HG02884 (cell line): ENCODE measurements around the gene ALG12.

ENCODE experiments used
- ATAC-seq: cut with Tn5 transposase; IDR thresholded peaks from one replicate; pipeline ENCODE4 v1.9.1; 2021; ENCODE audit warnings: mild to moderate bottlenecking, moderate library complexity; ENCODE audit not compliant: unreplicated experiment

ALG12 gene

GRCh38 chr22:49917974-49918910, at the start of gene ALG12, which contains the start of gene CRELD2:
Gene ALG12, minus strand, starts transcription at chr22:49918438. Its CDS starts 4,673 bp downstream, at chr22:49913765.
Gene CRELD2, plus strand, starts transcription at chr22:49918634. Its CDS starts 136 bp downstream, at chr22:49918770.
- peak; percentile 92 for ATAC-seq

GRCh38 chr22:49967706-49968208, 49.5 kb upstream of the ALG12 start:
- no peak for ATAC-seq

DNA sequence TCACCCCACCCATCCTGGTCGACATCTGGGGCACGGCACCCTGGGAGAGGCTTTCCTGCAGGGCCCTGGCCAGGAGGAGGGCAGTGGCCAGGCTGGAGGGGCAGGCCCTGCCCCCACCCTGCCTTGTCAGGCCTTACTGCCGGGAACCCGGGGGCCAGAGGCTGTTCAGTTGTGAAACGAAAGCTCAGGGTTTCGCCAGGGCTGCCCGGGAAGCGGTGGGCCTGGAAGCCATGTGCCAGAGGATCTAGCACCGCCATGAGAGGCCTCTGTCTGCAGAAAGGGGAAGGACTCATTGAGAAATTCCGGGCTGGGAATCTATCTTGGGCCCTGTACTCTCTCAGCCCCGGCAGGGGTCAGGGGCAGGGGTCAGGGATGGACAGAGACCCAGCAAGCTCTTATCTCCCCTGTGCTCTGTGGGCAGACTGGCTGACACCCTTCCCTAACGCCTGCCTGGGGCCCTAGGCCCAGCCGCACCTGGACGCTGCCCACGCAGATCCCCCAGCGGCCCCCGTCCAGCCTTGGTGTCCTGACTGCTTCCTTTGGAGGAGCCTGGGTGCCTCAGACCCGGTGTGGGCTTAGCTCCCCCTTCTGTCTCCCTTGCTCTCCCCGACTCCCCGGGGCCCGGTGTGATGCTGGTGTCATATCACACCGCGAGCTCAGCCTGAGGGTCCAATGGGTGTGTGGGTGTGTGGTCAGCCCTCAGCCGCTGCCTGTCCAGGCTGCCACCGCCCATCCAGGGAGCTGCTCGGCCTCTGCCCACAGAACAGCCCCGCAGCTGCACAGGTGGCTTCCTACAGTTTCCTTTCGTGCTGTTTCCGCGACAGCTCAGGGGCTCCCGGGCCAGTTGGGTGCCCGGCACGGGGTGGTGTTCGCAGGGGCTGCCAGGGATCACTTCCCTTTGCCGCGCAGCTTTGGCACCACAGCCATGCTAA, 48.8 kb upstream of the ALG12 start:
- ATAC-seq = no peak

- ATAC-seq = no peak
Measured at GRCh38 chr22:49966041-49966773, 48.0 kb upstream of the ALG12 start.

- no peak for ATAC-seq
Measured at GRCh38 chr22:49965091-49966040, 47.1 kb upstream of the ALG12 start.

- no peak for ATAC-seq
Measured at GRCh38 chr22:49964136-49965090, 46.2 kb upstream of the ALG12 start.

GRCh38 chr22:49963647-49964026, 45.4 kb upstream of the ALG12 start:
- ATAC-seq = no peak

DNA sequence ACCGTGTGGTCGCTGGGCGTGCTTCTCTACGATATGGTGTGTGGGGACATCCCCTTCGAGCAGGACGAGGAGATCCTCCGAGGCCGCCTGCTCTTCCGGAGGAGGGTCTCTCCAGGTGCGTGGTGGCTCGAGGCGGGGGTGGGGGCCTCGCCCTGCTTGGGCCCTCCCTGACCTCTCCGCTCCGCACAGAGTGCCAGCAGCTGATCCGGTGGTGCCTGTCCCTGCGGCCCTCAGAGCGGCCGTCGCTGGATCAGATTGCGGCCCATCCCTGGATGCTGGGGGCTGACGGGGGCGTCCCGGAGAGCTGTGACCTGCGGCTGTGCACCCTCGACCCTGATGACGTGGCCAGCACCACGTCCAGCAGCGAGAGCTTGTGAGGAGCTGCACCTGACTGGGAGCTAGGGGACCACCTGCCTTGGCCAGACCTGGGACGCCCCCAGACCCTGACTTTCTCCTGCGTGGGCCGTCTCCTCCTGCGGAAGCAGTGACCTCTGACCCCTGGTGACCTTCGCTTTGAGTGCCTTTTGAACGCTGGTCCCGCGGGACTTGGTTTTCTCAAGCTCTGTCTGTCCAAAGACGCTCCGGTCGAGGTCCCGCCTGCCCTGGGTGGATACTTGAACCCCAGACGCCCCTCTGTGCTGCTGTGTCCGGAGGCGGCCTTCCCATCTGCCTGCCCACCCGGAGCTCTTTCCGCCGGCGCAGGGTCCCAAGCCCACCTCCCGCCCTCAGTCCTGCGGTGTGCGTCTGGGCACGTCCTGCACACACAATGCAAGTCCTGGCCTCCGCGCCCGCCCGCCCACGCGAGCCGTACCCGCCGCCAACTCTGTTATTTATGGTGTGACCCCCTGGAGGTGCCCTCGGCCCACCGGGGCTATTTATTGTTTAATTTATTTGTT, 44.8 kb upstream of the ALG12 start:
- no peak for ATAC-seq

DNA sequence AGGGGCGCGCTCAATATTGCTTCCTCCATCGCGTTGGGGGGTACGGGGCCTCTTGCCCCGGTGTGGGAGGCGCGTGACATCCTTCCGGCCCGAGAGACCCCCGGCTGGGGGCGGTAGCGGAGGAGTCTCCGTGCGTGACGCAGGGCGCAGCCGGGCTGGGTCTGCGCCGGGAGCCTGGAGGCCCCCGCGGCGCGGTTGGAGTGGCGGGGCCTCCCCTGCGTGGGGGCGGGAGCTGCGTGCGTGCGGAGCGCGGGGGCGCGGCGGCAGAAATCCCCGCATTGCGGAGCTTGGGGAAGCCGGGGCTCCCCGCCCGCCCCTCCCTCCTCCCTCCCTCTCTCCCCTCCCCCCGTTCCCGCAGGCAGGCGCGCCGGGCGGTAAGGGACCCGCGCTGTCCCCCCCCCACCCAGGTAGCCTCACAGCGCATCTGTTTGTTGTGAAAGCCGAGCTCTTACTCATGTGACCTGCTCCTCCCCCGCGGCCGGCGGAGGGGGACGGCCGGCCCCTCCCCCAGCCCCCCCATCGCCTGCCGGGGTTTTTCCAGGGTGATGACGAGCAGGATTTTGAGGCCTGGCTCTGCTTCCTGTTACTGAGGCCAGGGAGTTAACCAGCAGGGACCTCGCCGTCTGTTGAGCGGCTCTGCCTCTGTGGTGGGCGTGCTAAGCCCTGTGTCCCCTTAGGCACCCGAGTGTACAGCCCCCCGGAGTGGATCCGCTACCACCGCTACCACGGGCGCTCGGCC, 43.9 kb upstream of the ALG12 start:
- no peak for ATAC-seq

DNA sequence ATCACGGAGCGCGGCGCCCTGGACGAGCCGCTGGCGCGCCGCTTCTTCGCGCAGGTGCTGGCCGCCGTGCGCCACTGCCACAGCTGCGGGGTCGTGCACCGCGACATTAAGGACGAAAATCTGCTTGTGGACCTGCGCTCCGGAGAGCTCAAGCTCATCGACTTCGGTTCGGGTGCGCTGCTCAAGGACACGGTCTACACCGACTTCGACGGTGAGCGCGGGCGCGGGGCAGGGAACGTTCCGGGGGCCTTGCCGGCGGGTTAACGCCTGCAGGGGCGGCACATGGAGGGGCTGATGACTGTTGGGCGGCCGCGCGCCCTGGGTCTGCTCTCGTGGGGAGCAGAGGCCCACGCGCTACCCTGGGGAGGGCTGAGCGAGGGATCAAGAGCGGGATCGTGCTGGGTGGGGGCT, 43.4 kb upstream of the ALG12 start:
- ATAC-seq = no peak

GRCh38 chr22:49961005-49961600, 42.9 kb upstream of the ALG12 start:
- ATAC-seq = no peak

DNA sequence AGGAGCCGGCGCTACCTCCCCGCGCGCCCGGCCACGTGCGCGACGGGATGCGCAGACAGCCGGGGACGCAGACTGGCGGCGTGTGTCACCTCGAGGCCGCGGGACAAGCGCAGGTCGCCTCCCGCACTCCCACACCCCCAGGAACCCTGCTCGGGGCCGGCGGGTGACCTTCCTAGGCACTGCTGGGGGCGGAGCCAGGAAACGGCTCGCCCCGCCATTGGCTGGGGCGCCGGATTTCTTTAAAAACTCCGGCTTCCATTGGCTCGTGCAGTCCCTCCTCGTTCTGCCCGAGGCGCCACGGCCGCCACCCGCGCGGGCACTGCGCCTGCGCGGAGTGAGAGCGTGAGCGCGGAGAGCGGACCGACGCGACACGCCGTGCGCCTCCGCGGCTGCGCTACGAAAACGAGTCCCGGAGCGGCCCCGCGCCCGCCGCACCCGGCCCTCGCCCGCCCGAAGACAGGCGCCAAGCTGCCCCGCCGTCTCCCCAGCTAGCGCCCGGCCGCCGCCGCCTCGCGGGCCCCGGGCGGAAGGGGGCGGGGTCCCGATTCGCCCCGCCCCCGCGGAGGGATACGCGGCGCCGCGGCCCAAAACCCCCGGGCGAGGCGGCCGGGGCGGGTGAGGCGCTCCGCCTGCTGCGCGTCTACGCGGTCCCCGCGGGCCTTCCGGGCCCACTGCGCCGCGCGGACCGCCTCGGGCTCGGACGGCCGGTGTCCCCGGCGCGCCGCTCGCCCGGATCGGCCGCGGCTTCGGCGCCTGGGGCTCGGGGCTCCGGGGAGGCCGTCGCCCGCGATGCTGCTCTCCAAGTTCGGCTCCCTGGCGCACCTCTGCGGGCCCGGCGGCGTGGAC, 42.1 kb upstream of the ALG12 start, which contains the start of gene PIM3:
Gene PIM3, plus strand, starts transcription at position 614 of the 846 bp plus-strand sequence. Its CDS starts 176 bp downstream, at position 790.
- ATAC-seq = peak; percentile 47

GRCh38 chr22:49959782-49960158, 41.5 kb upstream of the ALG12 start:
- ATAC-seq = no peak

- ATAC-seq = no peak
Measured at GRCh38 chr22:49958931-49959781, 40.9 kb upstream of the ALG12 start.
